GM12801 (cell line): Measurements from ENCODE around the gene TBX4.

Source experiments
- CTCF ChIP-seq: IDR thresholded peaks from one replicate; pipeline ENCODE4 v1.5.1; 2011; ENCODE audit warnings: control low read depth; ENCODE audit not compliant: insufficient read length; ENCODE audit errors: extremely low read depth

The TBX4 gene

GRCh38 chr17:61456688-61457225 is 4.5 kb downstream of the TBX4 start:
- TF ChIP-seq CTCF, result no peak

GRCh38 chr17:61457226-61457983 is 5.2 kb downstream of the TBX4 start:
- no peak for TF ChIP-seq CTCF

GRCh38 chr17:61458000-61458399 is 5.8 kb downstream of the TBX4 start:
- TF ChIP-seq CTCF, result no peak

- TF ChIP-seq CTCF, result no peak
Observed at GRCh38 chr17:61458421-61459141, 6.4 kb downstream of the TBX4 start.

- TF ChIP-seq CTCF, result no peak
Observed at GRCh38 chr17:61459142-61459809, 7.1 kb downstream of the TBX4 start.

- TF ChIP-seq CTCF, result no peak
Observed at GRCh38 chr17:61459939-61460718, 7.9 kb downstream of the TBX4 start.
